Left ventricle myocardium inferior (tissue), 1 donor: ENCODE measurements around the gene HAUS6. TPM values are rescaled to one million over a fixed set of nuclear protein-coding genes. Genes with fewer than 3 reads are reported as not detected.
A peak's percentile ranks its signal among the peaks of the same experiment; 100 is the strongest.

Experiments used
- DNase-seq: peaks from one replicate; pipeline ENCODE4 v3.0.0-alpha.2; 2020
- H3K27ac ChIP-seq: fragments of 200-600 bp; replicated peaks from 2 replicates; pipeline ENCODE4 v1.8.0; 2021
- H3K27me3 ChIP-seq: fragments of 200-600 bp; 2 replicates; pipeline ENCODE4 v1.8.0; 2021; ENCODE audit warnings: low read depth
- H3K36me3 ChIP-seq: fragments of 200-600 bp; 2 replicates; pipeline ENCODE4 v1.8.0; 2021
- H3K4me1 ChIP-seq: fragments of 200-600 bp; 2 replicates; pipeline ENCODE4 v1.8.0; 2021
- H3K4me3 ChIP-seq: fragments of 200-600 bp; 2 replicates; pipeline ENCODE4 v1.8.0; 2021; ENCODE audit warnings: mild to moderate bottlenecking, moderate library complexity
- H3K9me3 ChIP-seq: fragments of 200-600 bp; replicated peaks from 2 replicates; pipeline ENCODE4 v1.8.0; 2021
- intact Hi-C: fragments of 100-400 bp; cut with micrococcal nuclease; formaldehyde crosslinking; loops from one replicate; pipeline ENCODE4 v1.11.0; 2022
- total RNA-seq: library from RNA; stranded (reverse); fragmentation: NEBNext Ultra II Directional; extraction: Animal tissue kit (Norgen Biotek cat#: 25700); gene quantifications from one replicate; pipeline ENCODE4 v1.2.1, GENCODE V29; 2021
- TF ChIP-seq, protein P1 (sequence below): fragments of 200-600 bp; IDR thresholded peaks from 2 replicates; pipeline ENCODE4 v1.8.0; 2021; ENCODE audit warnings: antibody characterized with exemption, mild to moderate bottlenecking, borderline replicate concordance
- donor health status: DM: no; HTN: yes; CAD: no; lungs with severe emphysema.

Gene HAUS6
- total RNA-seq, 1 donor from 2014 or later: 5.6 TPM

DNA sequence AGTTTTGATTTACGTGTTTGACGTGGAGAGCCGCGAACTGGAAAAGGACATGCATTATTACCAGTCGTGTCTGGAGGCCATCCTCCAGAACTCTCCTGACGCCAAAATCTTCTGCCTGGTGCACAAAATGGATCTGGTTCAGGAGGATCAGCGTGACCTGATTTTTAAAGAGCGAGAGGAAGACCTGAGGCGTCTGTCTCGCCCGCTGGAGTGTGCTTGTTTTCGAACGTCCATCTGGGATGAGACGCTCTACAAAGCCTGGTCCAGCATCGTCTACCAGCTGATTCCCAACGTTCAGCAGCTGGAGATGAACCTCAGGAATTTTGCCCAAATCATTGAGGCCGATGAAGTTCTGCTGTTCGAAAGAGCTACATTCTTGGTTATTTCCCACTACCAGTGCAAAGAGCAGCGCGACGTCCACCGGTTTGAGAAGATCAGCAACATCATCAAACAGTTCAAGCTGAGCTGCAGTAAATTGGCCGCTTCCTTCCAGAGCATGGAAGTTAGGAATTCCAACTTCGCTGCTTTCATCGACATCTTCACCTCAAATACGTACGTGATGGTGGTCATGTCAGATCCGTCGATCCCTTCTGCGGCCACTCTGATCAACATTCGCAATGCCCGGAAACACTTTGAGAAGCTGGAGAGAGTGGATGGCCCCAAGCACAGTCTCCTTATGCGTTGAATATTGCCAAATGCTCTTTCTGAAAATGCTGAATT, 52.6 kb downstream of the HAUS6 start:
- peak overlapping the region; percentile 94 for H3K4me3 ChIP-seq

DNA sequence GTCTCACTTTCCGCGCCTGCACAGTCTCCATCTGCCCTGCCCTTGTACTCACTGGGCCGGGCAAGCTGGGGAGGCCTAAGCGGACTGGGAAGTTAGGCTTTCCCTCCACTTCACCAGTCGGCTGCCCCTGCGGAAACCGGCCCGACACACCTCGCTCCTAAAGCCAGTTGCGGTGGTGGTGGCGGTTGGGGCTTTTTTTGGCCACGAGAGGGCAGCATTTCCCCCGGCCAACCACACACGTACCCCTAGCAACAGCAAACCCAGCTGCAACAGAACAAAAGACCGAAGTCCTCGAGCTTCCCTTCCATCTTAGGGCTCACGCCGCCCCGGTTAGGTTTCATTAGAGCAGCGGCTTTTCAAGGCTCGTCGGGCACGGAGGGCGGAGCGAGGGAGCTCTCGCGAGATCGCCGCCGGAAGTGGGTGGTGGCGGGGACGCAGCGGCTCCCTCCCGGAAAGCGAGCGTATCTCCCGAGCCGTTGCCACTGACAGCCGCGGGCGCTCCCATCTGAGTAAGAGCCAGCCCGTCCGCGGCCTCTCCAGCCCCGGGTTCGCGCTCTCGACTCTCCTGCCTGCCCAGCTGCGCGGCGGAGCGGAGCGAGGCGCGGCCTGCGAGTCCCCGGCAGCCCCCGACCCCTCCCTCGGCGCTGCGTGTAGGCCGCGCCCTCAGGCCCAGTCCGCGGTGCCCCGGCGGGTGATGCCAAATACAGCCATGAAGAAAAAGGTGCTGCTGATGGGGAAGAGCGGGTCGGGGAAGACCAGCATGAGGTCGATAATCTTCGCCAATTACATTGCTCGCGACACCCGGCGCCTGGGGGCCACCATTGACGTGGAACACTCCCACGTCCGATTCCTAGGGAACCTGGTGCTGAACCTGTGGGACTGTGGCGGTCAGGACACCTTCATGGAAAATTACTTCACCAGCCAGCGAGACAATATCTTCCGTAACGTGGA, 53.5 kb downstream of the HAUS6 start, which contains the start of gene RRAGA:
Gene RRAGA, plus strand, starts transcription at position 462 of the 951 bp plus-strand sequence. Its CDS starts 233 bp downstream, at position 695.
- H3K4me3 ChIP-seq: peak within 1 kb of the TSS; percentile 94
- TF ChIP-seq, protein P1, sequence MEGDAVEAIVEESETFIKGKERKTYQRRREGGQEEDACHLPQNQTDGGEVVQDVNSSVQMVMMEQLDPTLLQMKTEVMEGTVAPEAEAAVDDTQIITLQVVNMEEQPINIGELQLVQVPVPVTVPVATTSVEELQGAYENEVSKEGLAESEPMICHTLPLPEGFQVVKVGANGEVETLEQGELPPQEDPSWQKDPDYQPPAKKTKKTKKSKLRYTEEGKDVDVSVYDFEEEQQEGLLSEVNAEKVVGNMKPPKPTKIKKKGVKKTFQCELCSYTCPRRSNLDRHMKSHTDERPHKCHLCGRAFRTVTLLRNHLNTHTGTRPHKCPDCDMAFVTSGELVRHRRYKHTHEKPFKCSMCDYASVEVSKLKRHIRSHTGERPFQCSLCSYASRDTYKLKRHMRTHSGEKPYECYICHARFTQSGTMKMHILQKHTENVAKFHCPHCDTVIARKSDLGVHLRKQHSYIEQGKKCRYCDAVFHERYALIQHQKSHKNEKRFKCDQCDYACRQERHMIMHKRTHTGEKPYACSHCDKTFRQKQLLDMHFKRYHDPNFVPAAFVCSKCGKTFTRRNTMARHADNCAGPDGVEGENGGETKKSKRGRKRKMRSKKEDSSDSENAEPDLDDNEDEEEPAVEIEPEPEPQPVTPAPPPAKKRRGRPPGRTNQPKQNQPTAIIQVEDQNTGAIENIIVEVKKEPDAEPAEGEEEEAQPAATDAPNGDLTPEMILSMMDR: peak; percentile 89
- intact Hi-C loops: no loop called here
- peaks cover 8% of the 10 kb centered on the region for H3K36me3 ChIP-seq
- peak; percentile 94 for DNase-seq
- peak within 1 kb of the TSS; percentile 96 for H3K27ac ChIP-seq
- no peaks in the 10 kb centered on the region for H3K27me3 ChIP-seq
- no peaks in the 10 kb centered on the region for H3K9me3 ChIP-seq
- H3K4me1 ChIP-seq: peaks cover 53% of the 10 kb centered on the region

More for the DNA sequence above, 52.6 kb downstream of the HAUS6 start:
- intact Hi-C loops: no loop called here
- no peaks in the 10 kb centered on the region for H3K27me3 ChIP-seq
- no peak for DNase-seq
- H3K27ac ChIP-seq: peak overlapping the region; percentile 96
- H3K9me3 ChIP-seq: no peaks in the 10 kb centered on the region
- H3K36me3 ChIP-seq: peaks cover 8% of the 10 kb centered on the region
- TF ChIP-seq, protein P1: no peak
- peaks cover 53% of the 10 kb centered on the region for H3K4me1 ChIP-seq

DNA sequence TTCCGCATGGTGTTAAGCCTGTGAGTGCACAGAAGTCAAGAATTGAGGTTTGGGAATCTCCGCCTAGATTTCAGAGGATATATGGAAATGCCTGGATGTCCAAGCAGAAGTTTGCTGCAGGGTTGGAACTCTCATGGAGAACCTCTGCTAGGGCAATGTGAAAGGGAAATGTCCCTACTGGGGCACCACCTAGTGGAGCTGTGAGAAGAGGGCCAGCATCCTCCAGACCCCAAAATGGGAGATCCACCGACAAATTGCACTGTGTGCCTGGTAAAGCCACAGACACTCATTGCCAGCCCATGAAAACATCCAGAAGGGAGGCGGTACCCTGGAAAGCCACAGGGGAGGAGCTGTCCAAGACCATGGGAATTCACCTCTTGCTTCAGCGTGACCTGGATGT, 66.1 kb downstream of the HAUS6 start:
- intact Hi-C loops: no loop called here
- no peak for DNase-seq

DNA sequence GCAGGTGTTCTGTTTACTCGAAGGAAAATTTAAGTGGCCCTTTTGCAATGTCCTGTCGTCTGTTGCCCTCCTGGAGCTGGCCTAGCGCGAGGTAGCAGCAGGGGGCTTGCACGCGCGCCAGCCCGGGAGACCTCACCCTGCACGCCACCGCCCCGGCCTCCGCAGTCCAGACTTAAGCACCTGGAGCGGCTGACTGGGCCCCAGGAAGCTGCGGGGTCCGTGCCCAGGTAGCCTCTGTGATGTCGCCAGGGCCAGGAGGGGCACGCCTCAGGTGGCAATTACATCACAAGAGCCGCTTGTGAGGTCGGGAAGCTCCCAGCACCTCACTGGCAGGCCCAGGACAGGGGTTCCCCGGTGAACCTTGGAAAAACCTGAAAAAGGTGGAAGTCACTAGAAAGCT, 69.7 kb downstream of the HAUS6 start, which contains the start of gene SAXO1:
Gene SAXO1, minus strand, starts transcription at position 195 of the 400 bp plus-strand sequence. CDS start 301 bp downstream, outside the sequence.
- intact Hi-C loops: no loop called here
- Histone ChIP-seq H3K4me1 (peaks cover 4% of the 10 kb centered on the region), H3K27ac (no peak within 1 kb of the TSS), H3K9me3 (no peaks in the 10 kb centered on the region), H3K27me3 (peaks cover 10% of the 10 kb centered on the region), H3K36me3 (no peaks in the 10 kb centered on the region), H3K4me3 (no peak within 1 kb of the TSS)
- TF ChIP-seq, protein P1: no peak
- no peak for DNase-seq

More for the DNA sequence above, 66.1 kb downstream of the HAUS6 start:
- TF ChIP-seq, protein P1: no peak
- Histone ChIP-seq H3K9me3 (no peaks in the 10 kb centered on the region), H3K4me1 (no peaks in the 10 kb centered on the region), H3K27ac (no peak overlapping the region), H3K36me3 (no peaks in the 10 kb centered on the region), H3K27me3 (peaks cover 10% of the 10 kb centered on the region), H3K4me3 (no peak overlapping the region)

DNA sequence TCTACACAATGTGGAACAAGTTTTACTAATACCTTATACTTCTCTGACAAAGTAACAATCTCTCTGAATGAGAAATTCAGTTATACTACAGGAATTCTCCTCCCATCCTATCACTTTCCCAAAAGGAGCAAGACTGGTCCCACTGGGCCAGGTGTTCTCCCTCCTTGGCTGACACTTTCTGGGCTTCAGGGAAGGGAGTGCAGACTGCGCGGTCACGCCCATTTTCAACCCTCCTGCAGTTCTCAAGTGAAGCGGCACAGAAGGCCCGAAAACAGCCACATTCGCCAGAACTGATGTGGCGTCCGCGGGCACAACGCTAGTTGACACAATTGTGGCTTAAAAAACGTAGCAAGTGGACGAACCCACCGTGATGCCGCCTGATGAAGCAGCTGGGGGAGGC, 70.3 kb downstream of the HAUS6 start:
- Histone ChIP-seq H3K4me3 (no peak overlapping the region), H3K4me1 (peaks cover 4% of the 10 kb centered on the region), H3K36me3 (no peaks in the 10 kb centered on the region), H3K9me3 (no peaks in the 10 kb centered on the region), H3K27ac (no peak overlapping the region), H3K27me3 (peaks cover 14% of the 10 kb centered on the region)
- intact Hi-C loops: no loop called here
- TF ChIP-seq, protein P1: no peak
- no peak for DNase-seq
